AG09319 (cell line): ENCODE data around the gene DOK7.

Source experiments
- DNase-seq: peaks from one replicate; pipeline ENCODE4 v3.0.0-alpha.2; 2010; ENCODE audit warnings: low read depth; ENCODE audit errors: extremely low read depth
- TF ChIP-seq, protein P1 (sequence below): IDR thresholded peaks from 2 replicates; pipeline ENCODE4 v1.5.1; 2011; ENCODE audit warnings: low read depth, mild to moderate bottlenecking, inconsistent platforms, low read length, moderate library complexity

Gene DOK7

DNA sequence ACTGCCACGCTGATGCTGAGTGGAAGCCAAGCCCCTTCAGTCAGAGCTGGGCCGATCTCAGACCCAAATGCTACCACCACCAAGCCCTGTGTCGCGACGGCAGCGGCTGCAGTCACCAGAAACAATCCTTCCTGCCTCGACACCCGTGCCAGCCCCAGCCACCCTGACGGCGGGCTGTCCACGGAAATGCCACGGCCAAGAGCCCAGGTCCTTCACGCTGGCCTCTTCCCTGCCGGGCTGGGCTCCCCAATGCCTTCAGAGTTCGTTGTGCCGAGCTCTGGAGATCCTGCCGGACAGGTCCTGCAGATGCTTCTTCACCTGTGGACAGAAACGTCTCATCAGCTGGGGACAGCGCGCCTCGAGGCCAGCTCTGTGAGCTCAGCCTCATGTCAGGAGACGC lies 49.6 kb downstream of the DOK7 start:
- no peak for DNase-seq
- TF ChIP-seq, protein P1, sequence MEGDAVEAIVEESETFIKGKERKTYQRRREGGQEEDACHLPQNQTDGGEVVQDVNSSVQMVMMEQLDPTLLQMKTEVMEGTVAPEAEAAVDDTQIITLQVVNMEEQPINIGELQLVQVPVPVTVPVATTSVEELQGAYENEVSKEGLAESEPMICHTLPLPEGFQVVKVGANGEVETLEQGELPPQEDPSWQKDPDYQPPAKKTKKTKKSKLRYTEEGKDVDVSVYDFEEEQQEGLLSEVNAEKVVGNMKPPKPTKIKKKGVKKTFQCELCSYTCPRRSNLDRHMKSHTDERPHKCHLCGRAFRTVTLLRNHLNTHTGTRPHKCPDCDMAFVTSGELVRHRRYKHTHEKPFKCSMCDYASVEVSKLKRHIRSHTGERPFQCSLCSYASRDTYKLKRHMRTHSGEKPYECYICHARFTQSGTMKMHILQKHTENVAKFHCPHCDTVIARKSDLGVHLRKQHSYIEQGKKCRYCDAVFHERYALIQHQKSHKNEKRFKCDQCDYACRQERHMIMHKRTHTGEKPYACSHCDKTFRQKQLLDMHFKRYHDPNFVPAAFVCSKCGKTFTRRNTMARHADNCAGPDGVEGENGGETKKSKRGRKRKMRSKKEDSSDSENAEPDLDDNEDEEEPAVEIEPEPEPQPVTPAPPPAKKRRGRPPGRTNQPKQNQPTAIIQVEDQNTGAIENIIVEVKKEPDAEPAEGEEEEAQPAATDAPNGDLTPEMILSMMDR, result no peak

DNA sequence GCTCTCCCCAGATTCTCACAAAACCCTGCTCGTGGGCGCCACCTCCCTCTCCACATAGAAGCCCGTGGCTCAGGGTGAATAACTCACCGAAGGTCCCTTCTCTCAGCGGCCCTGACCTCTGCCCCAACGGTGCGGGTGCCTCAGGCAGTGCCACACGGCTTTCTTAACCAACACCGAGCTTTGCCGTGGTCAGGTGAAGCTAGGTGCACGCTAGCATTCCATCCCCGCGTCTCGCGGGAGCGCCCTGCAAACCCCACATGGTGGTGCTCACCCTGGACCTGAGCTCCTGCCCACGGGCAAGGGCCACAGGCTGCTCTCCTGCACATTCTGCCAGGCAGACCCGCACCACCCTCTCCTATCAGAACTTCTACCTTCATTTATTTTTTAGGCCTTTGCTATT lies 50.7 kb downstream of the DOK7 start:
- no peak for DNase-seq
- TF ChIP-seq, protein P1, result no peak

GRCh38 chr4:3514221-3514780 lies 51.2 kb downstream of the DOK7 start:
- DNase-seq, result no peak
- TF ChIP-seq, protein P1, result no peak

- TF ChIP-seq, protein P1, result no peak; the same call in 1 of the 2 replicates
Observed at GRCh38 chr4:3514806-3515501, 51.8 kb downstream of the DOK7 start.

DNA sequence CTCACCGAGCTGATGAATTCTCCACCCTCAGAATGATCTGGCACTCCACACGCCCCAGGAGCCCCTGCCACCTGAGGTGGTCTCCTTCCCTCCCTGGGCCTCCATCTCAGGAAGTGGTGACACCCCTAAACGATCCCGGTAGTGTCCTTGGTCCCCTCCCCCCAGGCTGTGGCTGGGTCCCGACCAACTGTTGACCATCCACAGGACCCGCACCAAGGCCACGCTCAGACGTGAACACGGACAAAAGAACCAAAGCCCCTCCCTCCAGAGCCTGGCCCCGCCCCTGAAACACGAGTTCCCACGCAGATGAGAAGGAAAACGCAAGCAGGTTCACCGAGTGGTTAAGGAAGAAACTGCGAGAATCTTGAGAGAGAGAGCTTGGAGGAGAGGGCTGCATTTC lies 52.5 kb downstream of the DOK7 start:
- TF ChIP-seq, protein P1, result no peak

More at GRCh38 chr4:3514806-3515501, 51.8 kb downstream of the DOK7 start:
- no peak for DNase-seq

GRCh38 chr4:3516061-3516835 lies 53.1 kb downstream of the DOK7 start:
- no peak for DNase-seq
- TF ChIP-seq, protein P1, result no peak

More for the DNA sequence above, 52.5 kb downstream of the DOK7 start:
- DNase-seq, result no peak
